Muscle layer of duodenum (tissue), 2 donors: ENCODE data around the gene CACNA2D3.
"Not testable (repeated sequence)": the region's sequence is repeated elsewhere in the genome, so short reads cannot be mapped to it uniquely, and the experiment has no call there.

ENCODE experiments used
- H3K27ac ChIP-seq: one replicate; pipeline ENCODE4 v1.7.0; 2013; ENCODE audit warnings: mild to moderate bottlenecking, low read length
- H3K27me3 ChIP-seq: one replicate; pipeline ENCODE4 v1.7.0; 2013; ENCODE audit warnings: low read depth, mild to moderate bottlenecking, control low read depth, low read length
- H3K36me3 ChIP-seq, 2 donors: one replicate each; pipeline ENCODE4 v1.7.0; 2013; ENCODE audit warnings: low read length in 2 of 2, control low read depth in 1 of 2, mild to moderate bottlenecking in 1 of 2; ENCODE audit not compliant: insufficient read depth in 2 of 2, control insufficient read depth in 1 of 2
- H3K4me1 ChIP-seq, 2 donors: one replicate each; pipeline ENCODE4 v1.7.0; 2013; ENCODE audit warnings: low read length in 2 of 2, mild to moderate bottlenecking in 2 of 2, control low read depth in 1 of 2, moderate library complexity in 1 of 2; ENCODE audit not compliant: insufficient read depth in 2 of 2, control insufficient read depth in 1 of 2
- H3K4me3 ChIP-seq, 2 donors: one replicate each; pipeline ENCODE4 v1.7.0; 2013; ENCODE audit warnings: low read length in 2 of 2, low read depth in 1 of 2, mild to moderate bottlenecking in 1 of 2
- H3K9me3 ChIP-seq, 2 donors: one replicate each; pipeline ENCODE4 v1.7.0; 2013; ENCODE audit warnings: low read length in 2 of 2, control low read depth in 1 of 2, mild to moderate bottlenecking in 1 of 2; ENCODE audit not compliant: control insufficient read depth in 1 of 2
- donor health status: healthy.

CACNA2D3 gene

DNA sequence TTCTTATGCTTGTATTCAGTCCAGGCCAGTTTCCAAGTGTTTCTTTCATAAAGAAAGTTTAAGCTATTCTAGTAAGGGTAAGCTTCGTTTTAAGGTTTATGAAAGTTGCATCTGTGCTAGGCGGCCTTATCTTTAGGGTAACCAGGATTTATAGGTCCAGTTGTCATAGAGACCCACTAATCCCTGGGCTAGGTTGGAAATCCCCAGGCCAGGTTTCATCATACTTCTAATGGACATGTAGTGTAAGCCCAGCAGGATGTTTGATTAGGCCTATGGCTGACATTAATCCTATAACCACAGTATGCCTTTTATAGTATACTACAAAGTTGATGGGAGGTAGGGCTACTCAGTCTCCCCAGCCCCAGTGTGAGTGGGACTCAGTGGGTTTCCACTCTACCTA lies 312.4 kb downstream of the CACNA2D3 start:
- Histone ChIP-seq H3K27me3 (no peaks in the 10 kb centered on the region), H3K36me3 (no peaks in the 10 kb centered on the region), H3K9me3 (no peaks in the 10 kb centered on the region), H3K4me1 (no peaks in the 10 kb centered on the region), H3K4me3 (no peak overlapping the region), H3K27ac (no peak overlapping the region)

DNA sequence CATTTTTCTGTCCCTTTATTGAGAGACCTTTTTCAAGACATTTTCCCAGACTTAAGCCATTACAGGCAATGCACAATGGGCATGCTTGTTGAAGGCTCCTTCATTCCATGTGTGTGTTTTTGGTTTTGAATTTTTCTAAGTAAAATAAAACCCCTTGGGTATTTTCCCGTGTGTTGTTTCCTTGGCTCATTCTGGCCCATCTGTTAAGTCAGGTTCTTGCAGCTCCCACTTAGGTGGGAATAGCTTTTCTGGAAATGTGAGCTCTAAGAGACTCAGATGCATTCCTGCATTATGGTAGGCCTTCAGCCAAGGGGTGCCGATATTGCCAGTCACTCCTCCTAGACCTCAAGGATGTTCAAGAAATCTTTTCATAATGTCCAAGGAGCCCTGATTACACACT lies 314.9 kb downstream of the CACNA2D3 start:
- H3K27ac ChIP-seq = no peak overlapping the region
- H3K4me1 ChIP-seq = no peaks in the 10 kb centered on the region
- no peaks in the 10 kb centered on the region for H3K9me3 ChIP-seq
- no peaks in the 10 kb centered on the region for H3K36me3 ChIP-seq
- H3K4me3 ChIP-seq = no peak overlapping the region
- no peaks in the 10 kb centered on the region for H3K27me3 ChIP-seq

DNA sequence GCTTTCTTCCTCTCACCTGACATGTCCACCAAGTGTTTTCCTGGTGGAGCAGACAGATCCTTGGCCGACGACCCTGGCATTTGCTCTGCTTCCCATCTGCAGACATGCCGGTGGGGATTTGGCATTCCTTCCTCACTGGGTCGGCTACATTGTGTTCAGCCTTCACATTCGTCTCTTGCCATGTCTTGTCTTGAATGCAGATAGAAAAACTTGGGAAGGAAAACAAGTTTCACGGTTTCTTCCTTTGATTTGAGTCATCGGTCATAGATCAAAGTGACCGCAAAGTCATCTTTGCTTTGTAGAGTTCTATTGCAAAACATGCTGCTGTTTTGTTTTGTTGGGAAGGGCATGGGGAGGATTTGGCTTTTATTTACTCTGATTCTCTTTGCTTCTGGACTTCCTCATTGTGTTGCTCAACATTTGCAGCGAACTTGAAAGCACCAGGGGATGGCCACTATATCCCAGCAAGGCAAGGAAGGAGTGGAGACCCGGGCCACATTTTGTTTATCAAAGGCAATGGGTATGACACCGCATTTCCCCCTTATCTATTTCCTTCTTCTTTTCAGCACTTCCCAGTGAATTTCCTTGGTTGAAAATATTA lies 321.3 kb downstream of the CACNA2D3 start:
- Histone ChIP-seq H3K27ac (no peak overlapping the region), H3K4me1 (peaks cover 0 to 4% of the 10 kb centered on the region in 2 donors), H3K36me3 (no peaks in the 10 kb centered on the region), H3K27me3 (no peaks in the 10 kb centered on the region), H3K4me3 (no peak overlapping the region), H3K9me3 (no peaks in the 10 kb centered on the region)

DNA sequence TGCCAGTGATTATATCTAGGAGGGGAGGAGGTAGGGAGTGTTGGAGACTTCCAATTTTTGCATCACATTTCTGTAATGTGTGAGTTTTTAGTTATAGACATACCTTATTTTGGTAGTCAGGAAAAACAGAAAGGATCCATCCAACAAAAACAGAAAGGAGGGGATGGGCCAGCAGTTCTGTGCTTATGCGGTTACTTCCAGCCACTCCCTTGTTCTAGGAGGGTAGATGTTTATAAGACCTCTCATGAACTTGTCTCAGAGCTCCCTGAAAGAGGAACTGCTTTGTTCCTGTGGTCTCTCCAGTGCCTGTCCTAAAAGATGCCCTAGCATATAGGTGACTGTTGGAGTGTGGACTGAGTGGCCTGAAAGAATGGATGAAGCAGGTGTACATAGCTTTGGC lies 323.3 kb downstream of the CACNA2D3 start:
- Histone ChIP-seq H3K27ac (no peak overlapping the region), H3K36me3 (no peaks in the 10 kb centered on the region), H3K9me3 (no peaks in the 10 kb centered on the region), H3K4me3 (no peak overlapping the region), H3K27me3 (no peaks in the 10 kb centered on the region), H3K4me1 (peaks cover 0 to 4% of the 10 kb centered on the region in 2 donors)

DNA sequence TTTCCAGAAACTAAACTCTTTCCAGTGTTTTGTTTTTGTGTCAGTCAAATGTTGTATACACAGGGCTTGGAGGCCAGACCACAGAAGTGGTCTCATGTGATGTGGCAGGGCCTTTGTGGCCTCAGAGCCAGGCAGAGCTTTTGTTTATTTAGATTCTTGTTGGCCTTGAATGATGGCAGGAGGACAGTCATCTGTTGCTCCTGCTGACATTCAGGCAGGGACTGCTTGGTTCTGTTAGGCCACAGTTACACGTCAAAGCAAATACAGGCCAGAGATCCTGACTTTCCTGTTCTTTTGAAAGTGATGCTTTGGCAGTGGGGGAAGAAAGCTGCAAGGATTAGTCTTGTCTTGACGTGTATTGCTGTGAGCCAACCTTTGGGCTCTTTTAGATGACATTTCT lies 325.1 kb downstream of the CACNA2D3 start:
- Histone ChIP-seq H3K36me3 (no peaks in the 10 kb centered on the region), H3K4me3 (no peak overlapping the region), H3K27ac (no peak overlapping the region), H3K9me3 (no peaks in the 10 kb centered on the region), H3K4me1 (peaks cover 0 to 4% of the 10 kb centered on the region in 2 donors), H3K27me3 (no peaks in the 10 kb centered on the region)

DNA sequence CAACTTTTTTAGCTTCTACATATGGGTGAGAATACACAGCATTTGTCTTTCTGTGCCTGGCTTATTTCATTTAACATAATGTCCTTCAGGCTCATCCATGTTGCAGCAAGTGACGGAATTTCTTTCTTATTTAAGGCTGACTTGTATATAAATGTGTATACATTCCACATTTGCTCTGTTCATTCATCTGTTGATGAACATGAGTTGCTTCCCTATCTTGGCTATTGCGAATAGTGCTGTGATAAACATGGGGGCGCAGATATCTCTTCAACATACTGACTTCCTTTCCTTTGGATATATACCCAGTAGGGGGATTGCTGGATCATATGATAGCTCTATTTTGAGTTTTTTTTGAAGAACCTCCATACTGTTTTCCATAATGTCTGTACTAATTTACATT lies 332.5 kb downstream of the CACNA2D3 start:
- Histone ChIP-seq H3K27ac (no peak overlapping the region), H3K9me3 (peaks cover 0 to 6% of the 10 kb centered on the region in 2 donors), H3K36me3 (no peaks in the 10 kb centered on the region), H3K27me3 (no peaks in the 10 kb centered on the region), H3K4me1 (no peaks in the 10 kb centered on the region), H3K4me3 (no peak overlapping the region)

DNA sequence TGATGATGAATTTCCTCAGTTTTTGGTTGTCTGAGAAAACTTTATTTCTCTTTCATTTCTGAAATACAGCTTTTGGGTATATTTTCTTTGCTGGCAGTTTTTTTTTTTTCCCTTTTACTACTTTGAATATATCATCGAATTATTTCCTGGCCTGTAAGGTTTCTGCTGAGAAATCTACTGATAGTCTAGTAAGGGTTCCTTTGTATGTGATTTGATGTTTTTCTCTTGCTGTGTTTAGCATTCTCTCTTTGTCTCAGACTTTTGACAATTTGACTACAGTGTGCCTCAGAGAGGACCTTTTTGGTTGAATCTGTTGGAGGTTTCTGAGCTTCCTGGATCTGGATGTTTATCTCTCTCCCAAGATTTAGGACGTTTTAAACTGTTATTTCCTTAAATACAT lies 336.0 kb downstream of the CACNA2D3 start:
- H3K4me3 ChIP-seq = no peak overlapping the region
- no peaks in the 10 kb centered on the region for H3K36me3 ChIP-seq
- peaks cover 0 to 6% of the 10 kb centered on the region in 2 donors for H3K9me3 ChIP-seq
- no peaks in the 10 kb centered on the region for H3K4me1 ChIP-seq
- H3K27ac ChIP-seq = no peak overlapping the region
- no peaks in the 10 kb centered on the region for H3K27me3 ChIP-seq

DNA sequence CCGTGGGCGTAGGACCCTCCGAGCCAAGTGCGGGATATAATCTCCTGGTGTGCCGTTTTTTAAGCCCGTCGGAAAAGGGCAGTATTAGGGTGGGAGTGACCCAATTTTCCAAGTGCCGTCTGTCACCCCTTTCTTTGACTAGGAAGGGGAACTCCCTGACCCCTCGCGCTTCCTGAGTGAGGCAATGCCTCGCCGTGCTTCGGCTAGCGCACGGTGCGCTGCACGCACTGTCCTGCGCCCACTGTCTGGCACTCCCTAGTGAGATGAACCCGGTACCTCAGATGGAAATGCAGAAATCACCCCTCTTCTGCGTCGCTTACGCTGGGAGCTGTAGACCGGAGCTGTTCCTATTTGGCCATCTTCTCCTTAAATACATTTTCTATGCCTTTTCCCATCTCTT lies 342.2 kb downstream of the CACNA2D3 start:
- not testable (repeated sequence) for H3K27ac ChIP-seq

DNA sequence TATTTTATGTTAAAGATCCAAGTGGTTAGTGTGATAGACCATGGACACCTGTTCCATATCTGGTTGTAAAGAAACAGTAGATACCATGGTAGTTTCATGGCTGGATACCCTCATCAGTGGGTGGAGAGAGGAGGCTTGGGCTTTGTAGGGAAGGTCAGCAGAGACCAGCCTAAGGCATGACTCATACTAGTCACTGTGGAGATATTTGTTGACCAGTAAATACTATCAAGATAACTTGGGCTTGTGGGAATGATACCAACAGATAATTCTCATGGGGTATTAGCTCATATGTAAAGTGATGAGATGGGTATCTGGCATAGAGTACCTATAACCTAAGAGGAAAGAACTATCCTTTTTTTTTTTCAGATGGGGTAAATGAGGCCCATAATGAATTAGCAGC lies 354.5 kb downstream of the CACNA2D3 start:
- H3K4me3 ChIP-seq = no peak overlapping the region
- no peak overlapping the region for H3K27ac ChIP-seq
- H3K9me3 ChIP-seq = peaks cover 0 to 12% of the 10 kb centered on the region in 2 donors
- no peaks in the 10 kb centered on the region for H3K4me1 ChIP-seq
- no peaks in the 10 kb centered on the region for H3K27me3 ChIP-seq
- no peaks in the 10 kb centered on the region for H3K36me3 ChIP-seq

More for the DNA sequence above, 342.2 kb downstream of the CACNA2D3 start:
- H3K4me1 ChIP-seq, H3K9me3 ChIP-seq, H3K36me3 ChIP-seq, H3K4me3 ChIP-seq, H3K27me3 ChIP-seq: not testable (repeated sequence)

DNA sequence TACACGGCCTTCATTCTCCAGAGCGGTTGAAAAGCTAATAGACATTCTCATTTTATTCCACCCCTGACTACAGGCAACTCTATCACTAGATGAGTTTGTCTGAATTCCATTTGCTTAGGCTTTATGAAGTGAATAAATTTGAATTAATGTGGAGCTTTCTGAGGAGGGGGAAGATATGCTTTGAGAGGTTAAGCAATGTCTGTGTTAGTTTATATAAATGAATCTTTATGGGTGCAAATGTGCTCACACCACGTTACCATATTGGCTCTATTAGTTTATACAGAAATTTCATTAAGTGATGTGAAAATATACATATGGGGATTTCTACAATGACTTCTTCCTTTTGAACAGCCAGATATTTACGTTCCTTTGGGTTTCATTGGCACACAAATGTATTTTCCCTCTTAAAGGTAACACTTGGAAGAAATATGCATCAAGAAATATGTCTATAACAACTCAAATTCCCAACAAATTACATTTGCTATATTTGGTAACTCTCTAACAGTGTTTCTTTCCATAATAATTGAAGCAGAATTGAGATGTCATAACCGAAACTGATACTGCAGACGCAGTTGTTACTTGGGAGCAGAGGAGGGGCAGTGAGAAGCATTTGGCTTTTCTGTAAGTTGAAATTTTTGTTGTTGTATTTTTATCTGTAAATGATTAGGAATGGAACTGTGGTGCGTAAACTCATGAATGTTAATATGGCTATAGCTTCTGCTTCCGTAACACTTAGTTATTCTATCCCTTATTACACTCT lies 359.4 kb downstream of the CACNA2D3 start:
- Histone ChIP-seq H3K36me3 (no peaks in the 10 kb centered on the region), H3K9me3 (no peaks in the 10 kb centered on the region), H3K4me1 (no peaks in the 10 kb centered on the region), H3K4me3 (no peak overlapping the region), H3K27me3 (no peaks in the 10 kb centered on the region), H3K27ac (no peak overlapping the region)

DNA sequence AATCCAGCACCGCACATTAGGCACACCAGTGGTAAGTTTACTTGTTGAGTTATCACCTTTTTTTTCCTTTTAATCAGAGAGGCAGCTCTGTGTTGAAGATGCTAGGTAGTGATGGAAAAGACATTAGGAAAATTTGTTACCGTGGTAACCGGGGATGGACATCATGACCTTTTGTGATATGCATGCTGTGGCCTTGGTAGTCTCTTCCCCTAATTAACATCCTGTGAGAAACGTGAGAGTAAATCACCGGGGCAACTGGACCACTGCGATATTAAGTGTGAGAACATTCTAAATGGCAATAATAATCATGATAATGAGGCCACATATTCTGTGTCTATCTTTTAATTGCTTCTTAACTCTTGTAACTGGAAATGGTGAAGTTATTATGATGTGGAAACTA lies 362.0 kb downstream of the CACNA2D3 start:
- H3K4me3 ChIP-seq = no peak overlapping the region
- no peak overlapping the region for H3K27ac ChIP-seq
- H3K4me1 ChIP-seq = no peaks in the 10 kb centered on the region
- no peaks in the 10 kb centered on the region for H3K27me3 ChIP-seq
- no peaks in the 10 kb centered on the region for H3K36me3 ChIP-seq
- no peaks in the 10 kb centered on the region for H3K9me3 ChIP-seq

DNA sequence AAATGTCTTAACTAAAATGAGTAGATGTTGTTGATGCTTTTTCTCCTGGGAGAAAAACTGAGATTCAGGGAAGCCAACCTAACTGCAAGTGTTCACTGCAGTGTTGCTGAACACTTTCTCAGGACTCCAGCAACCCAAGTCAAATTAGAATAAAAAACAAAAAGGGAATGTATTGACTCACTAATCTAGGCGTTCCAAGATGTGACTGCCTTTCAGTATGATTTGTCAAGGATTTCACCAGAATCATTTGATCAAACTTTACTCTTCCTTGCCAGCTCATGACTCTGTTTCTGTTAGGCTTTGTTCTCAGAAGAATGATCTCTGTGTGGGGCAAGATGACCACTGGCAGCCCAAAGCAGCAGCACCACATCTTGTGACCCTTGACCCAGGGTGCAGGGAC lies 364.0 kb downstream of the CACNA2D3 start:
- H3K27ac ChIP-seq = no peak overlapping the region
- H3K27me3 ChIP-seq = no peaks in the 10 kb centered on the region
- H3K36me3 ChIP-seq = no peaks in the 10 kb centered on the region
- no peaks in the 10 kb centered on the region for H3K9me3 ChIP-seq
- no peaks in the 10 kb centered on the region for H3K4me1 ChIP-seq
- no peak overlapping the region for H3K4me3 ChIP-seq
